Measurements from ENCODE around the gene PLB1. TPM values are rescaled to one million over a fixed set of nuclear protein-coding genes. Genes with fewer than 3 reads are reported as not detected.

The PLB1 gene
- polyA plus RNA-seq, 1 donor from 2014 or later, result 2.8 TPM

DNA sequence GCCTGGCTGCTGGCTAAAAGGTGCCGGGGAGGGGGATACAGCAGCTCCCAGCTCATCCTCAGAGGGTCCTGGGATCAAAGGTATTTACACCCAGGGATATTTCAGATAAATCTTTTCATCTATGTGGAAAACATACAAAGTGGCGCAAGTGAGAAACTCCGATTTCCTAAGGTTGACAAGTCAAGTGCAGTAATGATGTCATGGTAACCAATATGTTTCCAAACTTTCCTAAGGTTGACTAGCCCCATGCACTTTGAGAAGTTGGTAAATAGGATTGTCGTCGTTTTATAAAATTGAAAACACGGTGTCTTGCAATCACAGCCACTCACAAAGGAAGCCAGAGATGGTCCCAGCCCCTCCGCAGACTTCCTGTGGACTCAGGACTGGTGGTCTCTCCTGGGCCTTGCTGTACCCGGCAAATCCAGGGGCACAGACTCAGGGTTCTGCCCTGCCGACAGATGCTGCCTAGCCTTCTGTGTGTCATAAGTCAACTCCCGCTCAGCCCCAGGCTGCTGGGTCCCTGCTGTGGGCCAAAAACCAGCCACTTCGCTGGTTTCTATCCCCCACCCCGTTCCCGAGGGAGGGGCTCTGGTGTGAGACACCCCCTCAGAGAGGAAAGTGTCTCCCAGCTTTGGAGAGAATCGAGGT, 144.5 kb downstream of the PLB1 start:
- Histone ChIP-seq H3K79me2 (replicated peaks; ENCODE audit: insufficient read depth, low read length) (no peaks in the 10 kb centered on the region), H3K4me2 (ENCODE audit: low read length) (no peak overlapping the region), H3K27ac (ENCODE audit: low read length) (no peak overlapping the region), H3K4me3 (ENCODE audit: low read length) (no peak overlapping the region), H3K9ac (ENCODE audit: low read length) (no peak overlapping the region), H2AFZ (ENCODE audit: low read depth, low read length) (no peak overlapping the region), H3K36me3 (ENCODE audit: insufficient read depth, low read length) (no peaks in the 10 kb centered on the region), H3F3A (ENCODE audit: insufficient read depth, low read length, poor library complexity, severe bottlenecking) (no peaks in the 10 kb centered on the region), H3K9me2 (ENCODE audit: insufficient read depth, low read length) (no peaks in the 10 kb centered on the region), H4K20me1 (ENCODE audit: insufficient read depth) (no peaks in the 10 kb centered on the region), H3K9me3 (ENCODE audit: low read length) (no peaks in the 10 kb centered on the region), H3K27me3 (ENCODE audit: insufficient read depth, low read depth, low read length) (no peaks in the 10 kb centered on the region)
- TF ChIP-seq TAF1 (IDR thresholded peaks at IDR 0.05; ENCODE audit: low read depth), result no peak
- TF ChIP-seq MXI1 (conservative IDR thresholded peaks at IDR 0.05; ENCODE audit: poor library complexity, severe bottlenecking), result no peak
- no peak for TF ChIP-seq EZH2 (IDR thresholded peaks at IDR 0.05; ENCODE audit: borderline replicate concordance, insufficient read depth, low read length, poor library complexity, severe bottlenecking)
- TF ChIP-seq, protein P1, sequence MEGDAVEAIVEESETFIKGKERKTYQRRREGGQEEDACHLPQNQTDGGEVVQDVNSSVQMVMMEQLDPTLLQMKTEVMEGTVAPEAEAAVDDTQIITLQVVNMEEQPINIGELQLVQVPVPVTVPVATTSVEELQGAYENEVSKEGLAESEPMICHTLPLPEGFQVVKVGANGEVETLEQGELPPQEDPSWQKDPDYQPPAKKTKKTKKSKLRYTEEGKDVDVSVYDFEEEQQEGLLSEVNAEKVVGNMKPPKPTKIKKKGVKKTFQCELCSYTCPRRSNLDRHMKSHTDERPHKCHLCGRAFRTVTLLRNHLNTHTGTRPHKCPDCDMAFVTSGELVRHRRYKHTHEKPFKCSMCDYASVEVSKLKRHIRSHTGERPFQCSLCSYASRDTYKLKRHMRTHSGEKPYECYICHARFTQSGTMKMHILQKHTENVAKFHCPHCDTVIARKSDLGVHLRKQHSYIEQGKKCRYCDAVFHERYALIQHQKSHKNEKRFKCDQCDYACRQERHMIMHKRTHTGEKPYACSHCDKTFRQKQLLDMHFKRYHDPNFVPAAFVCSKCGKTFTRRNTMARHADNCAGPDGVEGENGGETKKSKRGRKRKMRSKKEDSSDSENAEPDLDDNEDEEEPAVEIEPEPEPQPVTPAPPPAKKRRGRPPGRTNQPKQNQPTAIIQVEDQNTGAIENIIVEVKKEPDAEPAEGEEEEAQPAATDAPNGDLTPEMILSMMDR (IDR thresholded peaks at IDR 0.05; ENCODE audit: poor library complexity, severe bottlenecking), result no peak
- no peak for TF ChIP-seq RAD21 (conservative IDR thresholded peaks at IDR 0.05)

DNA sequence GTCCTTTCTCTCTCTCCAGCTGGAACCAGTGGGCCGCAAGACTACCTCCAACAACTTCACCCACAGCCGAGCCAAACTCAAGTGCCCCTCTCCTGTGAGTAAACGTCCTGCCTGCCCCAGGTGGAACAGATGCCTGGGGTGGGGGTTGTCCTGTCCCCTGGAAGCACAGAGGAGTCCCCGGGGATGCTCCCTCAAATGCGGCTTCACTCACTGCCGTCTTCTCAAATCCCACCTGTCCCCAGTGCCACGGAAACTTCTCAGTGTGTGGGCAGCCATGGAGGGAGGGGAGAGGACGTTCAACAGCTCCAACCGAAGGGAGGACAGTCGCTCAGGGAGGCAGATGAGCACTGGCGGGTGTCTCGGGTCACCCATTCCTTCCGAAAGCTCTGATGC, 145.0 kb downstream of the PLB1 start:
- no peaks in the 10 kb centered on the region for H3K27me3 ChIP-seq (ENCODE audit: insufficient read depth, low read depth, low read length)
- no peak overlapping the region for H3K4me3 ChIP-seq (ENCODE audit: low read length)
- H3K79me2 ChIP-seq (replicated peaks; ENCODE audit: insufficient read depth, low read length), result no peaks in the 10 kb centered on the region
- H3K9me3 ChIP-seq (ENCODE audit: low read length), result no peaks in the 10 kb centered on the region
- H3K36me3 ChIP-seq (ENCODE audit: insufficient read depth, low read length), result no peaks in the 10 kb centered on the region
- no peak for TF ChIP-seq RAD21 (conservative IDR thresholded peaks at IDR 0.05)
- H3K27ac ChIP-seq (ENCODE audit: low read length), result no peak overlapping the region
- H3K9ac ChIP-seq (ENCODE audit: low read length), result no peak overlapping the region
- H2AFZ ChIP-seq (ENCODE audit: low read depth, low read length), result no peak overlapping the region
- no peaks in the 10 kb centered on the region for H4K20me1 ChIP-seq (ENCODE audit: insufficient read depth)
- H3K9me2 ChIP-seq (ENCODE audit: insufficient read depth, low read length), result no peaks in the 10 kb centered on the region
- no peak overlapping the region for H3K4me2 ChIP-seq (ENCODE audit: low read length)
- H3F3A ChIP-seq (ENCODE audit: insufficient read depth, low read length, poor library complexity, severe bottlenecking), result no peaks in the 10 kb centered on the region

DNA sequence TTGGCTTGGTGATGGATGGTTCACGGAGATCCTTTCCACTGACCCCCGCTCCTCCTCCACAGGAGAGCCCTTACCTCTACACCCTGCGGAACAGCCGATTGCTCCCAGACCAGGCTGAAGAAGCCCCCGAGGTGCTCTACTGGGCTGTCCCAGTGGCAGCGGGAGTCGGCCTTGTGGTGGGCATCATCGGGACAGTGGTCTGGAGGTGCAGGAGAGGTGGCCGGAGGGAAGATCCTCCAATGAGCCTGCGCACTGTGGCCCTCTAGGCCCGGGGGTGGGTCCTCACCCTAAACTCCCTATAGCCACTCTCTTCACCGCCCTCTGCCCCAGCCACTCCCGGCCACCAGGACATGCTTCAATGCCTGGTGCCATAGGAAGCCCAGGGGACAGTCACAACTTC, 146.9 kb downstream of the PLB1 start:
- no peaks in the 10 kb centered on the region for H3K9me2 ChIP-seq (ENCODE audit: insufficient read depth, low read length)
- no peaks in the 10 kb centered on the region for H3K79me2 ChIP-seq (replicated peaks; ENCODE audit: insufficient read depth, low read length)
- no peaks in the 10 kb centered on the region for H3K36me3 ChIP-seq (ENCODE audit: insufficient read depth, low read length)
- H3K9ac ChIP-seq (ENCODE audit: low read length), result no peak overlapping the region
- no peak overlapping the region for H3K4me2 ChIP-seq (ENCODE audit: low read length)
- no peak overlapping the region for H2AFZ ChIP-seq (ENCODE audit: low read depth, low read length)
- TF ChIP-seq SMC3 (conservative IDR thresholded peaks at IDR 0.05; ENCODE audit: poor library complexity), result no peak
- no peak for TF ChIP-seq MXI1 (conservative IDR thresholded peaks at IDR 0.05; ENCODE audit: poor library complexity, severe bottlenecking)
- no peak for TF ChIP-seq POLR2AphosphoS5 (IDR thresholded peaks at IDR 0.05)
- no peaks in the 10 kb centered on the region for H3F3A ChIP-seq (ENCODE audit: insufficient read depth, low read length, poor library complexity, severe bottlenecking)
- no peak overlapping the region for H3K27ac ChIP-seq (ENCODE audit: low read length)
- H3K27me3 ChIP-seq (ENCODE audit: insufficient read depth, low read depth, low read length), result no peaks in the 10 kb centered on the region
- H4K20me1 ChIP-seq (ENCODE audit: insufficient read depth), result no peaks in the 10 kb centered on the region
- H3K9me3 ChIP-seq (ENCODE audit: low read length), result no peaks in the 10 kb centered on the region
- no peak overlapping the region for H3K4me3 ChIP-seq (ENCODE audit: low read length)

DNA sequence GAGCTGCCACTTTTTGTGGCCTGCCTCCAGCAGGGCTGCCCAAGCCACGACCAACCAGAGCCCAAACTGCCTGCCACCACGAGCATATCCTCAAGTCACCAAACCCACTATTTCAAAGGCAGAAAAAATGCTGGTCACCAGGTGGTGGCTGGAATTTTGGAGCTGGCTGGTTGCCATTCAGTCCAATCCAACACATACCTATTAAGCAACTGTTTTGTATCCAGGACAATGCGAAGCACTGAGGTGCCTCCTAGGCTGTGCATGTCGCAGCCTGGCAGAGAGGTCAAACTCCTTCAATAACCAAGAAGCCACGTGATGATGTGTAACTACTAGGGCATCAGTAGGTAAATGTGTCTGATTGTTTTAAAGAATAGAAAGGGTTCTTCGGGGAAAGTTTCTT, 147.5 kb downstream of the PLB1 start:
- H3F3A ChIP-seq (ENCODE audit: insufficient read depth, low read length, poor library complexity, severe bottlenecking), result no peaks in the 10 kb centered on the region
- no peaks in the 10 kb centered on the region for H3K27me3 ChIP-seq (ENCODE audit: insufficient read depth, low read depth, low read length)
- no peaks in the 10 kb centered on the region for H4K20me1 ChIP-seq (ENCODE audit: insufficient read depth)
- TF ChIP-seq MXI1 (conservative IDR thresholded peaks at IDR 0.05; ENCODE audit: poor library complexity, severe bottlenecking) (no peak), EZH2 (IDR thresholded peaks at IDR 0.05; ENCODE audit: borderline replicate concordance, insufficient read depth, low read length, poor library complexity, severe bottlenecking) (no peak), RAD21 (conservative IDR thresholded peaks at IDR 0.05) (no peak), SMC3 (conservative IDR thresholded peaks at IDR 0.05; ENCODE audit: poor library complexity) (no peak), EP300 (conservative IDR thresholded peaks at IDR 0.05; ENCODE audit: poor library complexity, severe bottlenecking) (no peak), POLR2AphosphoS5 (IDR thresholded peaks at IDR 0.05) (no peak), TAF1 (IDR thresholded peaks at IDR 0.05; ENCODE audit: low read depth) (no peak)
- TF ChIP-seq, protein P2, sequence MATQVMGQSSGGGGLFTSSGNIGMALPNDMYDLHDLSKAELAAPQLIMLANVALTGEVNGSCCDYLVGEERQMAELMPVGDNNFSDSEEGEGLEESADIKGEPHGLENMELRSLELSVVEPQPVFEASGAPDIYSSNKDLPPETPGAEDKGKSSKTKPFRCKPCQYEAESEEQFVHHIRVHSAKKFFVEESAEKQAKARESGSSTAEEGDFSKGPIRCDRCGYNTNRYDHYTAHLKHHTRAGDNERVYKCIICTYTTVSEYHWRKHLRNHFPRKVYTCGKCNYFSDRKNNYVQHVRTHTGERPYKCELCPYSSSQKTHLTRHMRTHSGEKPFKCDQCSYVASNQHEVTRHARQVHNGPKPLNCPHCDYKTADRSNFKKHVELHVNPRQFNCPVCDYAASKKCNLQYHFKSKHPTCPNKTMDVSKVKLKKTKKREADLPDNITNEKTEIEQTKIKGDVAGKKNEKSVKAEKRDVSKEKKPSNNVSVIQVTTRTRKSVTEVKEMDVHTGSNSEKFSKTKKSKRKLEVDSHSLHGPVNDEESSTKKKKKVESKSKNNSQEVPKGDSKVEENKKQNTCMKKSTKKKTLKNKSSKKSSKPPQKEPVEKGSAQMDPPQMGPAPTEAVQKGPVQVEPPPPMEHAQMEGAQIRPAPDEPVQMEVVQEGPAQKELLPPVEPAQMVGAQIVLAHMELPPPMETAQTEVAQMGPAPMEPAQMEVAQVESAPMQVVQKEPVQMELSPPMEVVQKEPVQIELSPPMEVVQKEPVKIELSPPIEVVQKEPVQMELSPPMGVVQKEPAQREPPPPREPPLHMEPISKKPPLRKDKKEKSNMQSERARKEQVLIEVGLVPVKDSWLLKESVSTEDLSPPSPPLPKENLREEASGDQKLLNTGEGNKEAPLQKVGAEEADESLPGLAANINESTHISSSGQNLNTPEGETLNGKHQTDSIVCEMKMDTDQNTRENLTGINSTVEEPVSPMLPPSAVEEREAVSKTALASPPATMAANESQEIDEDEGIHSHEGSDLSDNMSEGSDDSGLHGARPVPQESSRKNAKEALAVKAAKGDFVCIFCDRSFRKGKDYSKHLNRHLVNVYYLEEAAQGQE (IDR thresholded peaks at IDR 0.05; ENCODE audit: borderline replicate concordance), result no peak
- TF ChIP-seq, protein P1 (IDR thresholded peaks at IDR 0.05; ENCODE audit: poor library complexity, severe bottlenecking), result no peak
- H3K9me3 ChIP-seq (ENCODE audit: low read length), result no peaks in the 10 kb centered on the region
- no peak overlapping the region for H3K4me3 ChIP-seq (ENCODE audit: low read length)
- H3K9me2 ChIP-seq (ENCODE audit: insufficient read depth, low read length), result no peaks in the 10 kb centered on the region
- no peaks in the 10 kb centered on the region for H3K79me2 ChIP-seq (replicated peaks; ENCODE audit: insufficient read depth, low read length)
- no peak overlapping the region for H3K27ac ChIP-seq (ENCODE audit: low read length)
- H3K4me2 ChIP-seq (ENCODE audit: low read length), result no peak overlapping the region
- no peak overlapping the region for H2AFZ ChIP-seq (ENCODE audit: low read depth, low read length)
- no peak overlapping the region for H3K9ac ChIP-seq (ENCODE audit: low read length)
- no peaks in the 10 kb centered on the region for H3K36me3 ChIP-seq (ENCODE audit: insufficient read depth, low read length)

Data from neural cell (in vitro differentiated cells).